ENCODE results near the gene C10orf120.

C10orf120 gene

GRCh38 chr10:122725006-122725405 lies 25.4 kb upstream of the C10orf120 start:
- H3K4me1 ChIP-seq (ENCODE audit: insufficient read depth, low read length), result no peaks in the 10 kb centered on the region
- no peak overlapping the region for H3K4me3 ChIP-seq (ENCODE audit: low read depth in 1 of 2, low read length in 2 of 2)
- H3K36me3 ChIP-seq (ENCODE audit: insufficient read depth, low read length), result no peaks in the 10 kb centered on the region
- no peak overlapping the region for H3K9ac ChIP-seq (ENCODE audit: low read length)
- H3K9me3 ChIP-seq (ENCODE audit: low read length), result no peaks in the 10 kb centered on the region
- no peak overlapping the region for H3K27ac ChIP-seq (ENCODE audit: low read depth, low read length)
- no peaks in the 10 kb centered on the region for H3K27me3 ChIP-seq (ENCODE audit: control insufficient read depth in 1 of 2, insufficient read depth in 2 of 2, low read length in 2 of 2)

GRCh38 chr10:122721111-122721510 lies 21.5 kb upstream of the C10orf120 start:
- H3K4me1 ChIP-seq (ENCODE audit: insufficient read depth, low read length), result no peaks in the 10 kb centered on the region
- H3K27me3 ChIP-seq (ENCODE audit: control insufficient read depth in 1 of 2, insufficient read depth in 2 of 2, low read length in 2 of 2), result no peaks in the 10 kb centered on the region
- H3K4me3 ChIP-seq (ENCODE audit: low read depth in 1 of 2, low read length in 2 of 2), result no peak overlapping the region
- no peaks in the 10 kb centered on the region for H3K9me3 ChIP-seq (ENCODE audit: low read length)
- no peak overlapping the region for H3K9ac ChIP-seq (ENCODE audit: low read length)
- no peaks in the 10 kb centered on the region for H3K36me3 ChIP-seq (ENCODE audit: insufficient read depth, low read length)
- no peak overlapping the region for H3K27ac ChIP-seq (ENCODE audit: low read depth, low read length)

- H3K4me1 ChIP-seq (ENCODE audit: insufficient read depth, low read length), result no peaks in the 10 kb centered on the region
- H3K9me3 ChIP-seq (ENCODE audit: low read length), result no peaks in the 10 kb centered on the region
- H3K36me3 ChIP-seq (ENCODE audit: insufficient read depth, low read length), result no peaks in the 10 kb centered on the region
- H3K9ac ChIP-seq (ENCODE audit: low read length), result no peak overlapping the region
- H3K27ac ChIP-seq (ENCODE audit: low read depth, low read length), result no peak overlapping the region
- H3K4me3 ChIP-seq (ENCODE audit: low read depth in 1 of 2, low read length in 2 of 2), result no peak overlapping the region
- no peaks in the 10 kb centered on the region for H3K27me3 ChIP-seq (ENCODE audit: control insufficient read depth in 1 of 2, insufficient read depth in 2 of 2, low read length in 2 of 2)
These were observed 16.4 kb upstream of the C10orf120 start for GRCh38 chr10:122716025-122716424.

GRCh38 chr10:122715576-122715975 lies 15.9 kb upstream of the C10orf120 start:
- Histone ChIP-seq H3K27ac (ENCODE audit: low read depth, low read length) (no peak overlapping the region), H3K4me1 (ENCODE audit: insufficient read depth, low read length) (no peaks in the 10 kb centered on the region), H3K36me3 (ENCODE audit: insufficient read depth, low read length) (no peaks in the 10 kb centered on the region), H3K9ac (ENCODE audit: low read length) (no peak overlapping the region), H3K4me3 (ENCODE audit: low read depth in 1 of 2, low read length in 2 of 2) (no peak overlapping the region), H3K9me3 (ENCODE audit: low read length) (no peaks in the 10 kb centered on the region), H3K27me3 (ENCODE audit: control insufficient read depth in 1 of 2, insufficient read depth in 2 of 2, low read length in 2 of 2) (no peaks in the 10 kb centered on the region)

- H3K4me1 ChIP-seq (ENCODE audit: insufficient read depth, low read length), result no peaks in the 10 kb centered on the region
- no peak overlapping the region for H3K27ac ChIP-seq (ENCODE audit: low read depth, low read length)
- no peaks in the 10 kb centered on the region for H3K9me3 ChIP-seq (ENCODE audit: low read length)
- H3K4me3 ChIP-seq (ENCODE audit: low read depth in 1 of 2, low read length in 2 of 2), result no peak overlapping the region
- H3K36me3 ChIP-seq (ENCODE audit: insufficient read depth, low read length), result no peaks in the 10 kb centered on the region
- H3K27me3 ChIP-seq (ENCODE audit: control insufficient read depth in 1 of 2, insufficient read depth in 2 of 2, low read length in 2 of 2), result no peaks in the 10 kb centered on the region
- H3K9ac ChIP-seq (ENCODE audit: low read length), result no peak overlapping the region
These were observed 13.6 kb upstream of the C10orf120 start for GRCh38 chr10:122713091-122713885.

- no peak overlapping the region for H3K27ac ChIP-seq (ENCODE audit: low read depth, low read length)
- no peaks in the 10 kb centered on the region for H3K4me1 ChIP-seq (ENCODE audit: insufficient read depth, low read length)
- no peaks in the 10 kb centered on the region for H3K27me3 ChIP-seq (ENCODE audit: control insufficient read depth in 1 of 2, insufficient read depth in 2 of 2, low read length in 2 of 2)
- H3K9me3 ChIP-seq (ENCODE audit: low read length), result no peaks in the 10 kb centered on the region
- H3K9ac ChIP-seq (ENCODE audit: low read length), result no peak overlapping the region
- H3K36me3 ChIP-seq (ENCODE audit: insufficient read depth, low read length), result no peaks in the 10 kb centered on the region
- no peak overlapping the region for H3K4me3 ChIP-seq (ENCODE audit: low read depth in 1 of 2, low read length in 2 of 2)
These were observed 10.9 kb upstream of the C10orf120 start for GRCh38 chr10:122710576-122710975.

- Histone ChIP-seq H3K9me3 (ENCODE audit: low read length) (no peaks in the 10 kb centered on the region), H3K36me3 (ENCODE audit: insufficient read depth, low read length) (no peaks in the 10 kb centered on the region), H3K27ac (ENCODE audit: low read depth, low read length) (no peak overlapping the region), H3K9ac (ENCODE audit: low read length) (no peak overlapping the region), H3K4me3 (ENCODE audit: low read depth in 1 of 2, low read length in 2 of 2) (no peak overlapping the region), H3K4me1 (ENCODE audit: insufficient read depth, low read length) (no peaks in the 10 kb centered on the region), H3K27me3 (ENCODE audit: control insufficient read depth in 1 of 2, insufficient read depth in 2 of 2, low read length in 2 of 2) (no peaks in the 10 kb centered on the region)
These were observed 10.3 kb upstream of the C10orf120 start for GRCh38 chr10:122709971-122710370.

GRCh38 chr10:122707535-122707934 lies 7.9 kb upstream of the C10orf120 start:
- Histone ChIP-seq H3K9ac (ENCODE audit: low read length) (no peak overlapping the region), H3K4me1 (ENCODE audit: insufficient read depth, low read length) (no peaks in the 10 kb centered on the region), H3K4me3 (ENCODE audit: low read depth in 1 of 2, low read length in 2 of 2) (no peak overlapping the region), H3K27ac (ENCODE audit: low read depth, low read length) (no peak overlapping the region), H3K36me3 (ENCODE audit: insufficient read depth, low read length) (no peaks in the 10 kb centered on the region), H3K27me3 (ENCODE audit: control insufficient read depth in 1 of 2, insufficient read depth in 2 of 2, low read length in 2 of 2) (no peaks in the 10 kb centered on the region), H3K9me3 (ENCODE audit: low read length) (no peaks in the 10 kb centered on the region)

- H3K9ac ChIP-seq (ENCODE audit: low read length), result no peak overlapping the region
- H3K4me1 ChIP-seq (ENCODE audit: insufficient read depth, low read length), result no peaks in the 10 kb centered on the region
- no peaks in the 10 kb centered on the region for H3K9me3 ChIP-seq (ENCODE audit: low read length)
- no peak overlapping the region for H3K4me3 ChIP-seq (ENCODE audit: low read depth in 1 of 2, low read length in 2 of 2)
- H3K36me3 ChIP-seq (ENCODE audit: insufficient read depth, low read length), result no peaks in the 10 kb centered on the region
- no peak overlapping the region for H3K27ac ChIP-seq (ENCODE audit: low read depth, low read length)
- no peaks in the 10 kb centered on the region for H3K27me3 ChIP-seq (ENCODE audit: control insufficient read depth in 1 of 2, insufficient read depth in 2 of 2, low read length in 2 of 2)
These were observed 7.3 kb upstream of the C10orf120 start for GRCh38 chr10:122706947-122707346.

- no peaks in the 10 kb centered on the region for H3K36me3 ChIP-seq (ENCODE audit: insufficient read depth, low read length)
- no peaks in the 10 kb centered on the region for H3K4me1 ChIP-seq (ENCODE audit: insufficient read depth, low read length)
- H3K9me3 ChIP-seq (ENCODE audit: low read length), result no peaks in the 10 kb centered on the region
- no peak overlapping the region for H3K9ac ChIP-seq (ENCODE audit: low read length)
- no peaks in the 10 kb centered on the region for H3K27me3 ChIP-seq (ENCODE audit: control insufficient read depth in 1 of 2, insufficient read depth in 2 of 2, low read length in 2 of 2)
- H3K4me3 ChIP-seq (ENCODE audit: low read depth in 1 of 2, low read length in 2 of 2), result no peak overlapping the region
- no peak overlapping the region for H3K27ac ChIP-seq (ENCODE audit: low read depth, low read length)
These were observed 6.8 kb upstream of the C10orf120 start for GRCh38 chr10:122706467-122706866.

GRCh38 chr10:122703483-122704448 lies 4.1 kb upstream of the C10orf120 start:
- Histone ChIP-seq H3K27ac (ENCODE audit: low read depth, low read length) (no peak overlapping the region), H3K36me3 (ENCODE audit: insufficient read depth, low read length) (no peaks in the 10 kb centered on the region), H3K27me3 (ENCODE audit: control insufficient read depth in 1 of 2, insufficient read depth in 2 of 2, low read length in 2 of 2) (no peaks in the 10 kb centered on the region), H3K4me3 (ENCODE audit: low read depth in 1 of 2, low read length in 2 of 2) (no peak overlapping the region), H3K9me3 (ENCODE audit: low read length) (no peaks in the 10 kb centered on the region), H3K4me1 (ENCODE audit: insufficient read depth, low read length) (no peaks in the 10 kb centered on the region), H3K9ac (ENCODE audit: low read length) (no peak overlapping the region)
